ENCODE measurements around the gene RTP1. TPM values are rescaled to one million over a fixed set of nuclear protein-coding genes. Genes with fewer than 3 reads are reported as not detected.
"Not testable (repeated sequence)": the region's sequence is repeated elsewhere in the genome, so short reads cannot be mapped to it uniquely, and the experiment has no call there.

Gene RTP1
- total RNA-seq, 3 donors from 2014 or later, result not detected

DNA sequence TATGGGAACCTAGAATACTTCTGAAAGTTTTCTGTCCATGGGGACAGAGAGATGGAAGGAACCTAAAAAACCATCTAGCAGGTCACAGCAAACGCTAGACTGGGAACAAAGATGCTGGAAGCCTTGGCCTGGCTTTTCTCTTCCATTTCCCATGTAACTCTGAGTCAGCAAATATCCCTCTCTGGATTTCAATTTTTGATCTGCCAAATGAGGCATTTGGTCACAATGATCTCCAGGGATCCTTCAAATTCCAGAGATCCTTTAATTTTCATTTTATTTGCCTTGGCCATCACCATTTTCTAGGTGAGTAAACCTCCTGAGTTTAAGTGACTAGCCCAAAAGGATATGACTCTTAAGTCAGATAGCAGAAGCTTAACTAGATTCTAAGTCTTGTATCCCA, 39.7 kb downstream of the RTP1 start:
- intact Hi-C loops (cut with DNase I; ENCODE audit: low total_unique reads), result no loop called here
- H3K4me3 ChIP-seq, result no peak overlapping the region
- H3K4me1 ChIP-seq, result no peaks in the 10 kb centered on the region
- H3K36me3 ChIP-seq, result no peaks in the 10 kb centered on the region
- H3K27me3 ChIP-seq, result no peaks in the 10 kb centered on the region
- TF ChIP-seq POLR2A (IDR thresholded peaks at IDR 0.05) (no peak), CTCF (IDR thresholded peaks at IDR 0.05) (no peak), POLR2AphosphoS5 (IDR thresholded peaks at IDR 0.05) (no peak)
- DNase-seq (ENCODE audit: low spot score in 2 of 2), result no peak
- no peaks in the 10 kb centered on the region for H3K9me3 ChIP-seq
- H3K27ac ChIP-seq, result no peak overlapping the region

DNA sequence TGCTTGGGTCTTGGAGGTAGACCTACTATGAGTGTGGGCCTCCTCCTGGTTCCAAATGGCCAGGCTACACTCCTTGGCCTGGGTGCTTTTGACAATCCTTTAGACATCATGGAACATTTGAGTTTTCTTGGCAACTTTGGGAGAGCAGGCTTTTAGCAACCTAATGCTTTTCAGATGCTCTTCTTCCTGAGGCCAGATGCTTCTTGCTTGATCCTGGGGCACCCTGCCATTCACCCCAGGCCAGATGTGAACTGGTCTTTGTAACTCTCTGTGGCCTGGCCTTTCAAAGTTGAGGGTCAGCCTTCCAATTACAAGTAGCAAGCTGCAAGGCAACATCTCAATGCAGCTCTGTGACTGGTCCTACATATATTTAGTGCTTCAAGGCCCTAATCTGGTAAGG, 40.5 kb downstream of the RTP1 start:
- TF ChIP-seq POLR2AphosphoS5 (IDR thresholded peaks at IDR 0.05) (no peak), CTCF (IDR thresholded peaks at IDR 0.05) (no peak), POLR2A (IDR thresholded peaks at IDR 0.05) (no peak)
- no peaks in the 10 kb centered on the region for H3K4me1 ChIP-seq
- no peaks in the 10 kb centered on the region for H3K9me3 ChIP-seq
- H3K27ac ChIP-seq, result no peak overlapping the region
- intact Hi-C loops (cut with DNase I; ENCODE audit: low total_unique reads), result no loop called here
- no peaks in the 10 kb centered on the region for H3K36me3 ChIP-seq
- no peaks in the 10 kb centered on the region for H3K27me3 ChIP-seq
- DNase-seq (ENCODE audit: low spot score in 2 of 2), result no peak
- H3K4me3 ChIP-seq, result no peak overlapping the region

GRCh38 chr3:187238239-187238638, 41.0 kb downstream of the RTP1 start:
- Histone ChIP-seq H3K4me1 (no peaks in the 10 kb centered on the region), H3K4me3 (no peak overlapping the region), H3K27ac (no peak overlapping the region), H3K9me3 (no peaks in the 10 kb centered on the region), H3K36me3 (no peaks in the 10 kb centered on the region), H3K27me3 (no peaks in the 10 kb centered on the region)
- TF ChIP-seq POLR2AphosphoS5 (IDR thresholded peaks at IDR 0.05) (no peak), POLR2A (IDR thresholded peaks at IDR 0.05) (no peak), CTCF (IDR thresholded peaks at IDR 0.05) (no peak)
- intact Hi-C loops (cut with DNase I; ENCODE audit: low total_unique reads), result no loop called here
- no peak for DNase-seq (ENCODE audit: low spot score in 2 of 2)

GRCh38 chr3:187238835-187239234, 41.5 kb downstream of the RTP1 start:
- H3K4me1 ChIP-seq; intact Hi-C loops (cut with DNase I; ENCODE audit: low total_unique reads); H3K4me3 ChIP-seq; H3K9me3 ChIP-seq; H3K27me3 ChIP-seq; H3K36me3 ChIP-seq; DNase-seq (ENCODE audit: low spot score in 2 of 2); H3K27ac ChIP-seq: not testable (repeated sequence)

DNA sequence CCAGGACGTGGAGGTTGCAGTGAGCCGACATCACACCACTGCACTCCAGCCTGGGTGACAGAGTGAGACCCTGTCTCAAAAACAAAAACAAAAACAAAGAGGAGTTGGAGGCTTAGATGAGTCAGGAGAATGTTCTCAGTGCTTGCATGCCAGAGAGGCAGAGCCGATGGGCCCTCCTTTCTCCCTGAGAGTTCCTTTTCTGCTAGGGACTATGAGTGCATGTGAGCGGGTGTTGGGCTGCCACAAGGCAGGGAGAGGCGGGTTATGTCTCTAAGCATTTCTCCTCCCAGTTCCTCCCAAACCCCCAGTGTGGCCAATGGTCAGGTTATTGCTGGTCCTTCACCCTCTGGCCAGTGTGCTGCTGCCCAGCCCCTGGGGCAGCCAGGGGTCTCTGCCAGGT, 45.1 kb downstream of the RTP1 start:
- Histone ChIP-seq H3K27ac (no peak overlapping the region), H3K4me1 (no peaks in the 10 kb centered on the region), H3K9me3 (no peaks in the 10 kb centered on the region), H3K27me3 (no peaks in the 10 kb centered on the region), H3K36me3 (no peaks in the 10 kb centered on the region), H3K4me3 (no peak overlapping the region)
- TF ChIP-seq CTCF (IDR thresholded peaks at IDR 0.05) (no peak), POLR2A (IDR thresholded peaks at IDR 0.05) (no peak), POLR2AphosphoS5 (IDR thresholded peaks at IDR 0.05) (no peak)
- intact Hi-C loops (cut with DNase I; ENCODE audit: low total_unique reads), result no loop called here
- no peak for DNase-seq (ENCODE audit: low spot score in 2 of 2)

GRCh38 chr3:187242900-187243299, 45.6 kb downstream of the RTP1 start:
- no peaks in the 10 kb centered on the region for H3K4me1 ChIP-seq
- TF ChIP-seq CTCF (IDR thresholded peaks at IDR 0.05), result no peak
- no peak for TF ChIP-seq POLR2A (IDR thresholded peaks at IDR 0.05)
- no peak for TF ChIP-seq POLR2AphosphoS5 (IDR thresholded peaks at IDR 0.05)
- no peak for DNase-seq (ENCODE audit: low spot score in 2 of 2)
- H3K36me3 ChIP-seq, result no peaks in the 10 kb centered on the region
- no peak overlapping the region for H3K27ac ChIP-seq
- H3K27me3 ChIP-seq, result no peaks in the 10 kb centered on the region
- no peaks in the 10 kb centered on the region for H3K9me3 ChIP-seq
- intact Hi-C loops (cut with DNase I; ENCODE audit: low total_unique reads), result no loop called here
- H3K4me3 ChIP-seq, result no peak overlapping the region
